OCI-LY7 (cell line): ENCODE data around the gene AHNAK2. TPM values are rescaled to one million over a fixed set of nuclear protein-coding genes. Genes with fewer than 3 reads are reported as not detected.

Source experiments
- BruUV-seq: library from RNA; stranded (reverse); fragments of 400-500 nt; replicated peaks from 2 replicates; lab custom pipeline; 2021; lab: Mats Ljungman, UMichigan
- CTCF ChIA-PET: fragments of 300-600 bp; sonication (Branson Sonifier 250); formaldehyde crosslinking; loops from one replicate; lab custom pipeline; 2022; ENCODE audit warnings: antibody characterized with exemption; ENCODE audit not compliant: unreplicated experiment; lab: Charles Lee
- POLR2A ChIA-PET: fragments of 300-600 bp; sonication (Branson Sonifier 250); formaldehyde crosslinking; loops from one replicate; lab custom pipeline; 2022; ENCODE audit warnings: antibody characterized with exemption; lab: Charles Lee
- DNase-seq: peaks from one replicate; pipeline ENCODE4 v3.0.0-alpha.2; 2015; ENCODE audit warnings: low spot score
- H2AFZ ChIP-seq: fragments of 200-600 bp; sonication (generic), shearing (Covaris generic); 2 replicates; pipeline ENCODE4 v1.6.1; 2014; ENCODE audit warnings: mild to moderate bottlenecking, antibody characterized with exemption, low read length, moderate library complexity
- H3K27ac ChIP-seq: fragments of 200-600 bp; sonication (generic); 2 replicates; pipeline ENCODE4 v1.5.1; 2014; ENCODE audit warnings: mixed run types, low read depth, mild to moderate bottlenecking, moderate library complexity, low read length, inconsistent platforms; ENCODE audit not compliant: poor library complexity, severe bottlenecking
- H3K36me3 ChIP-seq: fragments of 200-600 bp; sonication (generic); 2 replicates; pipeline ENCODE4 v1.6.1; 2014; ENCODE audit warnings: mild to moderate bottlenecking, antibody characterized with exemption, low read length, moderate library complexity, mixed read lengths; ENCODE audit not compliant: insufficient read depth
- H3K4me1 ChIP-seq: fragments of 200-600 bp; sonication (generic); 2 replicates; pipeline ENCODE4 v1.5.1; 2014; ENCODE audit warnings: mild to moderate bottlenecking, low read length; ENCODE audit not compliant: insufficient read depth, poor library complexity, severe bottlenecking
- H3K4me2 ChIP-seq: fragments of 200-600 bp; sonication (generic); 2 replicates; pipeline ENCODE4 v1.6.1; 2014; ENCODE audit warnings: mild to moderate bottlenecking, low read length
- H3K4me3 ChIP-seq: fragments of 200-600 bp; sonication (generic); 2 replicates; pipeline ENCODE4 v1.5.1; 2014; ENCODE audit warnings: mild to moderate bottlenecking, low read depth, low read length; ENCODE audit not compliant: poor library complexity, severe bottlenecking
- H3K79me2 ChIP-seq: fragments of 200-600 bp; sonication (generic); 2 replicates; pipeline ENCODE4 v1.6.1; 2016; ENCODE audit warnings: low read depth, mild to moderate bottlenecking, low read length, moderate library complexity, mixed read lengths; ENCODE audit not compliant: insufficient read depth
- H3K9me2 ChIP-seq: fragments of 200-600 bp; sonication (generic); 2 replicates; pipeline ENCODE4 v1.6.1; 2016; ENCODE audit warnings: mild to moderate bottlenecking, low read length, mixed read lengths; ENCODE audit not compliant: insufficient read depth
- H3K9me3 ChIP-seq: fragments of 200-600 bp; sonication (generic); 2 replicates; pipeline ENCODE4 v1.6.1; 2014; ENCODE audit warnings: mild to moderate bottlenecking, mixed run types, low read length, mixed read lengths
- H4K20me1 ChIP-seq: fragments of 200-600 bp; sonication (generic); 2 replicates; pipeline ENCODE4 v1.6.1; 2014; ENCODE audit warnings: mild to moderate bottlenecking, antibody characterized with exemption, low read length, moderate library complexity, mixed read lengths; ENCODE audit not compliant: insufficient read depth
- EZH2phosphoT487 ChIP-seq: fragments of 200-600 bp; sonication (generic); IDR thresholded peaks from 2 replicates; pipeline ENCODE4 v1.6.1; 2018; ENCODE audit warnings: low read depth, borderline replicate concordance, mild to moderate bottlenecking, mixed run types, antibody characterized with exemption, low read length, moderate library complexity, mixed read lengths
- intact Hi-C: fragments of 100-400 bp; cut with micrococcal nuclease; formaldehyde crosslinking; loops from one replicate; pipeline ENCODE4 v1.10.0; 2022; ENCODE audit not compliant: unreplicated experiment
- total RNA-seq, 2 experiments: library from RNA; depleted of rRNA in 1 of 2; stranded (reverse); fragments of >200 nt in 1 of 2; shearing (Covaris generic) in 1 of 2; gene quantifications; 2 replicates each; pipeline ENCODE4 v1.2.3, GENCODE V29; 2014 to 2022
- TF ChIP-seq, protein P1 (sequence below): fragments of 200-600 bp; sonication (generic); conservative IDR thresholded peaks from 2 replicates; pipeline ENCODE4 v1.5.1; 2014; ENCODE audit warnings: mild to moderate bottlenecking, antibody characterized with exemption, low read length, moderate library complexity, mixed read lengths

The AHNAK2 gene
- total RNA-seq, 2 experiments from 2014 or later = 0.61 TPM; not detected in 1

DNA sequence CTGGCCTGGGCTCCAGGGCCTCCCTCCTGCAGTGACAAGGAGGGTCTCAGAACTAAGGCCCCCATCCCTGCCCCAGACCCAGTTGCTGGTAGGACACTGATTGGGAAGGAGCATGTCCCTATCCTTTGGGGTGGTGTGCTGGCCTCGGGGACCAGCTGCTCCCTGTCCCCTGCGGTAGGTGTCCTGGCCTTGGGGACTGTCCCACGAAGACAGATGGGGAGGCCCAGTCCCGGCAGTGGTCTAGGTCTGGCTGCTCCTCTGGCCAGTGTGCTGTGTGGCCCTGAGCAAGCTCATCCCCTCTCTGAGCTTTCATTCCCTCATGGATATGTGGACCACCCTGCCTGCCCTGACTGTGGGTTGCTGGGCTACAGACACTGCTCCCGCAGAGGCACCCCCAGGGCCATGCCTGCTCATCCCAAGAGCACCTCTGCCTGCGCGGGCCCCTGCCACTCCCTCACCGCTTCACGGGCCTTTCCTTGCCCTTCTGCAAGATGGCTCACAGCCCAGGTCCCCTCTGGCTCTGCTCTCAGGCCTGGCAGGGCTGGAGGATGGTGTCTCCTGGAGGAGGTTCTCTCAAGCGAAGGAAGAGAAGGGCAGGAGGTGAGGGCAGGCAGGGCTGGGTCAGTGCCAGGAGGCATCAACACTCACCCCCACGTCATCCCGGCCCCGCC is 12.5 kb downstream of the AHNAK2 start:
- intact Hi-C loops = no loop called here
- Histone ChIP-seq H3K9me3 (no peaks in the 10 kb centered on the region), H4K20me1 (no peaks in the 10 kb centered on the region), H3K4me3 (no peak overlapping the region), H3K4me2 (no peak overlapping the region), H3K4me1 (peaks cover 19% of the 10 kb centered on the region), H3K36me3 (no peaks in the 10 kb centered on the region), H2AFZ (no peak overlapping the region), H3K27ac (no peak overlapping the region), H3K9me2 (no peaks in the 10 kb centered on the region), H3K79me2 (no peaks in the 10 kb centered on the region)
- POLR2A ChIA-PET = no interaction called here
- DNase-seq = no peak
- TF ChIP-seq, protein P1, sequence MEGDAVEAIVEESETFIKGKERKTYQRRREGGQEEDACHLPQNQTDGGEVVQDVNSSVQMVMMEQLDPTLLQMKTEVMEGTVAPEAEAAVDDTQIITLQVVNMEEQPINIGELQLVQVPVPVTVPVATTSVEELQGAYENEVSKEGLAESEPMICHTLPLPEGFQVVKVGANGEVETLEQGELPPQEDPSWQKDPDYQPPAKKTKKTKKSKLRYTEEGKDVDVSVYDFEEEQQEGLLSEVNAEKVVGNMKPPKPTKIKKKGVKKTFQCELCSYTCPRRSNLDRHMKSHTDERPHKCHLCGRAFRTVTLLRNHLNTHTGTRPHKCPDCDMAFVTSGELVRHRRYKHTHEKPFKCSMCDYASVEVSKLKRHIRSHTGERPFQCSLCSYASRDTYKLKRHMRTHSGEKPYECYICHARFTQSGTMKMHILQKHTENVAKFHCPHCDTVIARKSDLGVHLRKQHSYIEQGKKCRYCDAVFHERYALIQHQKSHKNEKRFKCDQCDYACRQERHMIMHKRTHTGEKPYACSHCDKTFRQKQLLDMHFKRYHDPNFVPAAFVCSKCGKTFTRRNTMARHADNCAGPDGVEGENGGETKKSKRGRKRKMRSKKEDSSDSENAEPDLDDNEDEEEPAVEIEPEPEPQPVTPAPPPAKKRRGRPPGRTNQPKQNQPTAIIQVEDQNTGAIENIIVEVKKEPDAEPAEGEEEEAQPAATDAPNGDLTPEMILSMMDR = no peak
- no peak for TF ChIP-seq EZH2phosphoT487
- BruUV-seq = no TSS peak
- CTCF ChIA-PET = interaction anchor here (1.0 kb wide), 1 partner anchor 80 kb away, joined by 4 read pairs; no protein-coding TSS in a partner anchor

DNA sequence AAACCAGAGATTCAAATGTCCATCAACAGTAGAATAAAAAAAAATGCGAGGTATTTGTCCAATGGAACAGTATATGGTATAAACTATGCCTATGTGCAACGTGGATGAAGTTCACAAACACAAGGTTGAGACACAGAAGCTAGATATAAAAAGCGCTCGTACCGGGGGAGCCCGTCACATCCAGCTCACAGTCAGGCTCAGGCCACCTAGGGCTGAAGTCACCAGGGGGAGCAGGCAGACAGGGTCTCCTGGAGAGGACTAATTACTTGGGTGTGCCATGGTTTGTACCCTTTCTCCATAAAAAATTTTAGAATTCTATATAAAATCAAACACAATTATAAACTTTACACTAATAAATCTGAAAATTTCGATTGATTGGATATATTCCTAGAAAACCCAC is 13.6 kb downstream of the AHNAK2 start:
- Histone ChIP-seq H3K9me3 (no peaks in the 10 kb centered on the region), H4K20me1 (no peaks in the 10 kb centered on the region), H3K4me3 (no peak overlapping the region), H3K4me1 (peaks cover 19% of the 10 kb centered on the region), H3K36me3 (no peaks in the 10 kb centered on the region), H3K27ac (no peak overlapping the region), H3K4me2 (no peak overlapping the region), H3K9me2 (no peaks in the 10 kb centered on the region), H2AFZ (no peak overlapping the region), H3K79me2 (no peaks in the 10 kb centered on the region)
- intact Hi-C loops = no loop called here
- CTCF ChIA-PET = no interaction called here
- POLR2A ChIA-PET = no interaction called here
- BruUV-seq = no TSS peak
- TF ChIP-seq, protein P1 = no peak
- TF ChIP-seq EZH2phosphoT487 = no peak
- no peak for DNase-seq

DNA sequence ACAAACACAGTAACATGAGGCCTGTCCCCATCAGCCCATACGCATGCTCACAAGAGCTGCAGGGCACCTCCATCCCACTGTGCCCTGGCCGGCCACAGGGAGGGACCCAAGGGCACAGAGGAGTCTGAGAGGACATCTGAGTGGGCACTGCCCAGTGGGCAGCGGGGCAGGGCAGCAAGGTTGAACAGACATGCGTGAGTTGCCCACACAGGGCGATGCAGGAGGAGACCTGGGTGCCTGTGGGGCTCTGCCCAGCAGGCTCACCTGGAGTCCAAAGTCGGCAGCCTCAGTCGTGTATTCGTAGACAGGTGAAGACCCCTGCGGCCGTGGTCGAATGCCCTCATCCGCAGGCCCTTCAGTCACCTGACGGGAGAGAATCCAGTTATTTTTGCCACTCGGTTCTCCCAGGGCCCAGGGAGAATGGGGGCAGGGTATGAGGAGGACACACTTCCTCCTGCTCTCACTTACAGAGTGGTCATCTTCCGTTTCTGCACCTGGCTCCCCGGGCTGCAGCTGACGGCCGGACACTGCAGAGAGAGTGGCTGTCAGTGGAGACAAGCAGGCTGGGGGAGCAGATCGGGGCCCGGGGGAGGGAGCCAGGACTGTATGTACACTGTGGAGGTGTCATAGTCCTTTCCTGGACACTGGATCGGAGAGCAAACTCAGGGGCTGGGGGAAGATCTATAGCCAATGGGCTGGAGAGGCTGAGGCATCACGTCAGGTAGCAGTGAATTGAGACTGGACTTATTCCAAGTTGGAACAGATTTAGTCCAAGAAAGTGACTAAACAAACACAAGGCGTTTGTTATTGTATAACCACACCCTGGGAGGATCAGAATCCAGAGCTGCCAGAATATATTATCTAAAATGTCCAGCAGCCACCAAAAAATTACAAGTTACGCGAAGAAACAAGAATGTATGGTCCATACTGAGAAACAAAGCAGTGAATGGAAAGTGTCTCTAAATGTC is 20.7 kb downstream of the AHNAK2 start:
- no peak for DNase-seq
- Histone ChIP-seq H3K4me1 (no peaks in the 10 kb centered on the region), H3K27ac (no peak overlapping the region), H3K9me2 (no peaks in the 10 kb centered on the region), H2AFZ (no peak overlapping the region), H3K9me3 (no peaks in the 10 kb centered on the region), H3K79me2 (no peaks in the 10 kb centered on the region), H3K4me3 (no peak overlapping the region), H3K4me2 (no peak overlapping the region), H4K20me1 (no peaks in the 10 kb centered on the region), H3K36me3 (no peaks in the 10 kb centered on the region)
- ChIA-PET POLR2A (no interaction called here), CTCF (no interaction called here)
- intact Hi-C loops = no loop called here
- no peak for TF ChIP-seq EZH2phosphoT487
- TF ChIP-seq, protein P1 = no peak
- no TSS peak for BruUV-seq
